Progenitor cell of endocrine pancreas (in vitro differentiated cells): ENCODE data around the gene IFITM10. TPM values are rescaled to one million over a fixed set of nuclear protein-coding genes. Genes with fewer than 3 reads are reported as not detected.
"Not testable (repeated sequence)": the region's sequence is repeated elsewhere in the genome, so short reads cannot be mapped to it uniquely, and the experiment has no call there.

Experiments used
- DNase-seq: peaks from one replicate; pipeline ENCODE4 v3.0.0; 2021; ENCODE audit warnings: low spot score; ENCODE audit not compliant: unreplicated experiment
- H3K27ac Mint-ChIP-seq: 2 replicates; pipeline ENCODE4 v1.8.0; 2021; ENCODE audit warnings: mild to moderate bottlenecking, moderate library complexity, mixed read lengths
- H3K27me3 Mint-ChIP-seq: 2 replicates; pipeline ENCODE4 v1.8.0; 2021; ENCODE audit warnings: mixed read lengths
- H3K36me3 Mint-ChIP-seq: 2 replicates; pipeline ENCODE4 v1.8.0; 2022; ENCODE audit warnings: mixed read lengths; ENCODE audit not compliant: insufficient read depth
- H3K4me1 Mint-ChIP-seq: 2 replicates; pipeline ENCODE4 v1.8.0; 2021; ENCODE audit warnings: low read depth, mixed read lengths
- H3K4me3 Mint-ChIP-seq: 2 replicates; pipeline ENCODE4 v1.8.0; 2021; ENCODE audit warnings: low read depth, mild to moderate bottlenecking, moderate library complexity, mixed read lengths
- H3K9me3 Mint-ChIP-seq: 2 replicates; pipeline ENCODE4 v1.8.0; 2021; ENCODE audit warnings: low read depth, mixed read lengths
- CTCF ChIP-seq: fragments of 200-600 bp; sonication (generic); IDR thresholded peaks from one replicate; pipeline ENCODE4 v1.5.0; 2021; ENCODE audit warnings: antibody characterized with exemption, mild to moderate bottlenecking; ENCODE audit not compliant: unreplicated experiment
- total RNA-seq: library from RNA; stranded (reverse); gene quantifications from 2 replicates; pipeline ENCODE4 v1.2.1, GENCODE V29; 2021

The IFITM10 gene
- total RNA-seq, 1 donor from 2014 or later: 1.2 TPM

GRCh38 chr11:1772270-1773130 is 22.1 kb upstream of the IFITM10 start:
- H3K27me3 Mint-ChIP-seq: peaks cover 47% of the 10 kb centered on the region
- no peak for DNase-seq
- H3K36me3 Mint-ChIP-seq: no peaks in the 10 kb centered on the region
- H3K4me3 Mint-ChIP-seq: no peak overlapping the region
- no peaks in the 10 kb centered on the region for H3K9me3 Mint-ChIP-seq
- no peak for TF ChIP-seq CTCF
- peaks cover 7% of the 10 kb centered on the region for H3K4me1 Mint-ChIP-seq
- peak overlapping the region; percentile 85 for H3K27ac Mint-ChIP-seq

- no peak for DNase-seq
- TF ChIP-seq CTCF: no peak
- Mint-ChIP-seq H3K27me3 (peaks cover 43% of the 10 kb centered on the region), H3K9me3 (no peaks in the 10 kb centered on the region), H3K4me3 (no peak overlapping the region), H3K36me3 (no peaks in the 10 kb centered on the region), H3K27ac (no peak overlapping the region), H3K4me1 (peaks cover 7% of the 10 kb centered on the region)
Observed at GRCh38 chr11:1771700-1772099, 21.3 kb upstream of the IFITM10 start.

GRCh38 chr11:1771273-1771672 is 20.9 kb upstream of the IFITM10 start:
- no peak overlapping the region for H3K27ac Mint-ChIP-seq

GRCh38 chr11:1770528-1770927 is 20.1 kb upstream of the IFITM10 start:
- TF ChIP-seq CTCF: no peak
- Mint-ChIP-seq H3K27ac (no peak overlapping the region), H3K4me3 (no peak overlapping the region), H3K9me3 (no peaks in the 10 kb centered on the region), H3K27me3 (peaks cover 42% of the 10 kb centered on the region), H3K36me3 (no peaks in the 10 kb centered on the region), H3K4me1 (peaks cover 7% of the 10 kb centered on the region)
- no peak for DNase-seq

More at GRCh38 chr11:1771273-1771672, 20.9 kb upstream of the IFITM10 start:
- Mint-ChIP-seq H3K36me3 (no peaks in the 10 kb centered on the region), H3K9me3 (no peaks in the 10 kb centered on the region), H3K27me3 (peaks cover 42% of the 10 kb centered on the region), H3K4me3 (no peak overlapping the region), H3K4me1 (peaks cover 7% of the 10 kb centered on the region)
- TF ChIP-seq CTCF: no peak
- no peak for DNase-seq

GRCh38 chr11:1770061-1770460 is 19.7 kb upstream of the IFITM10 start:
- no peak overlapping the region for H3K27ac Mint-ChIP-seq
- no peak overlapping the region for H3K4me3 Mint-ChIP-seq
- H3K27me3 Mint-ChIP-seq: peaks cover 42% of the 10 kb centered on the region
- H3K36me3 Mint-ChIP-seq: no peaks in the 10 kb centered on the region
- H3K4me1 Mint-ChIP-seq: peaks cover 7% of the 10 kb centered on the region
- TF ChIP-seq CTCF: no peak
- no peaks in the 10 kb centered on the region for H3K9me3 Mint-ChIP-seq
- DNase-seq: no peak

- not testable (repeated sequence) for H3K4me1 Mint-ChIP-seq, H3K4me3 Mint-ChIP-seq, H3K9me3 Mint-ChIP-seq, H3K27ac Mint-ChIP-seq, DNase-seq, H3K36me3 Mint-ChIP-seq
- peaks cover 36% of the 10 kb centered on the region for H3K27me3 Mint-ChIP-seq
Observed at GRCh38 chr11:1769304-1769936, 19.0 kb upstream of the IFITM10 start.
